Trophoblast cell (in vitro differentiated cells and primary cell): ENCODE measurements around the gene BABAM2.
A peak's percentile ranks its signal among the peaks of the same experiment; 100 is the strongest.

Experiments
- DNase-seq, 2 donors: peaks; one replicate each; pipeline ENCODE4 v3.0.0-alpha.2; 2016
- H2AFZ ChIP-seq: 2 replicates; pipeline ENCODE4 v1.6.1; 2013; ENCODE audit warnings: low read length, moderate library complexity, mild to moderate bottlenecking; ENCODE audit not compliant: insufficient read depth, poor library complexity
- H2AK5ac ChIP-seq: 2 replicates; pipeline ENCODE4 v1.6.1; 2013; ENCODE audit warnings: mild to moderate bottlenecking, low read length
- H2BK120ac ChIP-seq: 2 replicates; pipeline ENCODE4 v1.6.1; 2013; ENCODE audit warnings: low read length, mild to moderate bottlenecking, moderate library complexity; ENCODE audit not compliant: insufficient read depth, poor library complexity
- H2BK12ac ChIP-seq: 2 replicates; pipeline ENCODE4 v1.6.1; 2013; ENCODE audit warnings: mild to moderate bottlenecking, low read length, moderate library complexity
- H2BK5ac ChIP-seq: 2 replicates; pipeline ENCODE4 v1.6.1; 2013; ENCODE audit warnings: low read length, low read depth, moderate library complexity, mild to moderate bottlenecking; ENCODE audit not compliant: poor library complexity
- H3K14ac ChIP-seq: 2 replicates; pipeline ENCODE4 v1.6.1; 2013; ENCODE audit warnings: mild to moderate bottlenecking, low read length
- H3K18ac ChIP-seq: 2 replicates; pipeline ENCODE4 v1.6.1; 2013; ENCODE audit warnings: mild to moderate bottlenecking, low read length
- H3K23ac ChIP-seq: 2 replicates; pipeline ENCODE4 v1.6.1; 2013; ENCODE audit warnings: low read length
- H3K27ac ChIP-seq: 2 replicates; pipeline ENCODE4 v1.5.1; 2013; ENCODE audit warnings: low read depth, mild to moderate bottlenecking, inconsistent platforms, low read length, moderate library complexity
- H3K27me3 ChIP-seq: 2 replicates; pipeline ENCODE4 v1.6.1; 2013; ENCODE audit warnings: inconsistent platforms, mild to moderate bottlenecking, low read length, moderate library complexity; ENCODE audit not compliant: insufficient read depth
- H3K36me3 ChIP-seq, 2 experiments: 1 replicate in 1 of 2; 2 replicates in 1 of 2; pipeline ENCODE4 v1.6.1; 2013; ENCODE audit warnings: low read length in 2 of 2, mild to moderate bottlenecking in 2 of 2, moderate library complexity in 1 of 2; ENCODE audit not compliant: insufficient read depth in 2 of 2, control insufficient read depth in 1 of 2
- H3K4ac ChIP-seq: 2 replicates; pipeline ENCODE4 v1.6.1; 2013; ENCODE audit warnings: low read depth, mild to moderate bottlenecking, low read length, moderate library complexity
- H3K4me1 ChIP-seq, 2 experiments: 1 replicate in 1 of 2; 2 replicates in 1 of 2; pipeline ENCODE4 v1.6.1; 2013; ENCODE audit warnings: low read length in 2 of 2, mild to moderate bottlenecking in 2 of 2, moderate library complexity in 1 of 2; ENCODE audit not compliant: insufficient read depth in 2 of 2, control insufficient read depth in 1 of 2
- H3K4me2 ChIP-seq: 2 replicates; pipeline ENCODE4 v1.6.1; 2013; ENCODE audit warnings: inconsistent platforms, mild to moderate bottlenecking, low read length, moderate library complexity
- H3K4me3 ChIP-seq: 2 replicates; pipeline ENCODE4 v1.5.1; 2013; ENCODE audit warnings: mild to moderate bottlenecking, low read depth, low read length, inconsistent platforms
- H3K79me1 ChIP-seq: one replicate; pipeline ENCODE4 v1.6.1; 2013; ENCODE audit warnings: low read length
- H3K79me2 ChIP-seq: 2 replicates; pipeline ENCODE4 v1.6.1; 2013; ENCODE audit warnings: low read length, mild to moderate bottlenecking; ENCODE audit not compliant: control insufficient read depth, insufficient read depth, poor library complexity
- H3K9ac ChIP-seq: 2 replicates; pipeline ENCODE4 v1.6.1; 2013; ENCODE audit warnings: mild to moderate bottlenecking, low read length
- H3K9me3 ChIP-seq: 2 replicates; pipeline ENCODE4 v1.6.1; 2013; ENCODE audit warnings: low read depth, mild to moderate bottlenecking, control low read depth, inconsistent platforms, low read length; ENCODE audit not compliant: insufficient read depth
- H4K12ac ChIP-seq: 2 replicates; pipeline ENCODE4 v1.6.1; 2013; ENCODE audit warnings: low read depth, mild to moderate bottlenecking, low read length, moderate library complexity
- H4K8ac ChIP-seq: 2 replicates; pipeline ENCODE4 v1.6.1; 2013; ENCODE audit warnings: low read depth, mild to moderate bottlenecking, low read length, moderate library complexity
- H4K91ac ChIP-seq: one replicate; pipeline ENCODE4 v1.6.1; 2013; ENCODE audit warnings: low read depth, mild to moderate bottlenecking, low read length, moderate library complexity
- WGBS: extraction: QIAGEN DNeasy Blood & Tissue Kit; methylation state at CpG from one replicate; pipeline ENCODE4 v1.1.7; 2013; ENCODE audit warnings: missing lambda C conversion rate; ENCODE audit not compliant: insufficient read length, insufficient coverage; ENCODE audit errors: extremely low coverage; 5-methylcytosine and 5-hydroxymethylcytosine counted together

Gene BABAM2

GRCh38 chr2:27855476-27855875 is 35.1 kb upstream of the BABAM2 start:
- Histone ChIP-seq H4K12ac (no peak overlapping the region), H3K4me2 (no peak overlapping the region)

GRCh38 chr2:27856386-27856785 is 34.1 kb upstream of the BABAM2 start:
- Histone ChIP-seq H2AK5ac (no peak overlapping the region), H3K4me2 (no peak overlapping the region), H2BK12ac (no peak overlapping the region), H4K12ac (no peak overlapping the region), H3K23ac (no peak overlapping the region), H2BK120ac (no peak overlapping the region), H3K4me3 (no peak overlapping the region), H3K4me1 (no peaks in the 10 kb centered on the region), H3K14ac (no peak overlapping the region), H2AFZ (no peak overlapping the region), H3K36me3 (no peaks in the 10 kb centered on the region), H3K18ac (no peak overlapping the region), H3K4ac (no peak overlapping the region), H2BK5ac (no peak overlapping the region), H3K27me3 (no peaks in the 10 kb centered on the region), H4K91ac (no peak overlapping the region), H3K79me1 (no peaks in the 10 kb centered on the region), H3K9ac (no peak overlapping the region), H3K27ac (no peak overlapping the region), H4K8ac (no peak overlapping the region), H3K9me3 (peaks cover 2% of the 10 kb centered on the region), H3K79me2 (no peaks in the 10 kb centered on the region)
- WGBS = no CpG with 5 or more reads among the region's 3 CpGs
- no peak for DNase-seq

More at GRCh38 chr2:27855476-27855875, 35.1 kb upstream of the BABAM2 start:
- Histone ChIP-seq H2BK5ac (no peak overlapping the region), H3K4me1 (no peaks in the 10 kb centered on the region), H4K91ac (no peak overlapping the region), H3K36me3 (no peaks in the 10 kb centered on the region), H3K9ac (no peak overlapping the region), H3K27me3 (no peaks in the 10 kb centered on the region), H2AFZ (no peak overlapping the region), H3K18ac (no peak overlapping the region), H4K8ac (no peak overlapping the region), H3K79me2 (no peaks in the 10 kb centered on the region), H3K4me3 (no peak overlapping the region), H3K4ac (no peak overlapping the region), H3K27ac (no peak overlapping the region), H2BK120ac (no peak overlapping the region), H2BK12ac (no peak overlapping the region), H3K14ac (no peak overlapping the region), H2AK5ac (no peak overlapping the region), H3K79me1 (no peaks in the 10 kb centered on the region), H3K9me3 (peaks cover 2% of the 10 kb centered on the region), H3K23ac (no peak overlapping the region)
- peak in 1 of 2 donors; percentile 17 for DNase-seq

DNA sequence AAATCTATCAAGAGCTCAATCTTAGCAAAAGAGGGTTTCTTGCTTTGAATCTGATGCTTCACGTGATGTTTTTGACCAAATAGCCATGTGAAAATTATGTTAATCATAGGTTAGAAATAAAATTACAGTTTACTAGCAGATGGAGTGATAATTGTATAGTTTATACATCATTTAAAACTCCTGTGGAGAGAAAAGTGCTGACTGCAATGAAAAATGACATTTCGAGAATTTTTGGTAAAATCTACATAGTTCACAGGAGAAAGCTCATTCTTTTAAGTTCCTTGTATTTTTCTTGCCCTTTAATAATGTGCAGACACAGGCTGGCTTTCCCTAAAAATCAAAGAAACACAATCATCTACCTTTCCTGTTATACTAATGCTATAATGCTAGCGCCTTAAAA is 33.6 kb upstream of the BABAM2 start:
- DNase-seq = no peak
- Histone ChIP-seq H3K36me3 (no peaks in the 10 kb centered on the region), H2BK12ac (no peak overlapping the region), H3K4me1 (no peaks in the 10 kb centered on the region), H3K4ac (no peak overlapping the region), H3K27me3 (no peaks in the 10 kb centered on the region), H2AFZ (no peak overlapping the region), H4K91ac (no peak overlapping the region), H3K79me1 (no peaks in the 10 kb centered on the region), H3K27ac (no peak overlapping the region), H2BK5ac (no peak overlapping the region), H3K4me2 (no peak overlapping the region), H2AK5ac (no peak overlapping the region), H3K9ac (no peak overlapping the region), H3K9me3 (peaks cover 2% of the 10 kb centered on the region), H3K4me3 (no peak overlapping the region), H3K18ac (no peak overlapping the region), H2BK120ac (no peak overlapping the region), H4K8ac (no peak overlapping the region), H4K12ac (no peak overlapping the region), H3K14ac (no peak overlapping the region), H3K23ac (no peak overlapping the region), H3K79me2 (no peaks in the 10 kb centered on the region)
- WGBS = no CpG with 5 or more reads among the region's 3 CpGs

- no peak overlapping the region for H3K23ac ChIP-seq
- no peak overlapping the region for H4K91ac ChIP-seq
- no peaks in the 10 kb centered on the region for H3K4me1 ChIP-seq
- no peak overlapping the region for H3K18ac ChIP-seq
- H3K27me3 ChIP-seq = no peaks in the 10 kb centered on the region
- H3K27ac ChIP-seq = no peak overlapping the region
- no peak overlapping the region for H3K14ac ChIP-seq
- H3K4me3 ChIP-seq = no peak overlapping the region
- H4K8ac ChIP-seq = no peak overlapping the region
- peak; percentile 18 to 51 for DNase-seq
- WGBS = no CpG with 5 or more reads among the region's 4 CpGs
- no peak overlapping the region for H2AK5ac ChIP-seq
- H2BK120ac ChIP-seq = no peak overlapping the region
- H3K9ac ChIP-seq = no peak overlapping the region
- H4K12ac ChIP-seq = no peak overlapping the region
- H3K4me2 ChIP-seq = no peak overlapping the region
- no peaks in the 10 kb centered on the region for H3K36me3 ChIP-seq
- H3K4ac ChIP-seq = no peak overlapping the region
- no peak overlapping the region for H2BK12ac ChIP-seq
- no peaks in the 10 kb centered on the region for H3K79me1 ChIP-seq
- H2AFZ ChIP-seq = no peak overlapping the region
- no peaks in the 10 kb centered on the region for H3K79me2 ChIP-seq
- no peak overlapping the region for H2BK5ac ChIP-seq
- peaks cover 2% of the 10 kb centered on the region for H3K9me3 ChIP-seq
These were observed 32.9 kb upstream of the BABAM2 start for GRCh38 chr2:27857417-27858172.
